ENCODE measurements around the gene SPACDR. TPM values are rescaled to one million over a fixed set of nuclear protein-coding genes. Genes with fewer than 3 reads are reported as not detected.
A peak's percentile ranks its signal among the peaks of the same experiment; 100 is the strongest.

Gene SPACDR
- total RNA-seq, 2 experiments from 2014 or later: 3.5 to 4.2 TPM

- Mint-ChIP-seq H3K4me1 (peaks cover 15% of the 10 kb centered on the region), H3K27ac (peak within 1 kb of the TSS; percentile 61)
- POLR2A ChIA-PET: no interaction called here
Measured at GRCh38 chr7:100483722-100484672, 19.9 kb upstream of the SPACDR start, which contains the start of gene NYAP1. Gene NYAP1, plus strand, starts transcription at chr7:100483927. Its CDS starts 1,385 bp downstream, at chr7:100485312.

GRCh38 chr7:100483090-100483721, 19.1 kb upstream of the SPACDR start:
- Mint-ChIP-seq H3K27me3 (no peaks in the 10 kb centered on the region), H3K27ac (peak overlapping the region; percentile 61), H3K4me3 (peak overlapping the region; percentile 67), H3K36me3 (ENCODE audit: low read depth) (peaks cover 3% of the 10 kb centered on the region), H3K4me1 (peaks cover 15% of the 10 kb centered on the region), H3K9me3 (ENCODE audit: low read depth) (no peaks in the 10 kb centered on the region)
- ChIA-PET CTCF (interaction anchor here (0.6 to 2.1 kb wide), 18 partner anchors 10 to 331 kb away, joined by 3 to 12 read pairs (median 3); partner anchors contain the start of genes AGFG2, FBXO24 and LRCH4), POLR2A (no interaction called here)
- ATAC-seq: peak; percentile 57
- intact Hi-C loops (cut with DNase I, micrococcal nuclease): loop anchor here (1.0 to 2.0 kb wide), 5 partner anchors 14 to 369 kb away; partner anchors contain the start of genes AGFG2 (in 1 of the 2) and SLC12A9 (in 1 of the 2)
- DNase-seq: peak; percentile 90

More at GRCh38 chr7:100483722-100484672, 19.9 kb upstream of the SPACDR start, which contains the start of gene NYAP1:
- intact Hi-C loops (cut with DNase I, micrococcal nuclease): loop anchor here (1.0 to 2.0 kb wide), 5 partner anchors 15 to 368 kb away; partner anchors contain the start of genes AGFG2 (in 1 of the 2) and SLC12A9 (in 1 of the 2)
- CTCF ChIA-PET: interaction anchor here (1.2 kb wide), 1 partner anchor 72 kb away, joined by 4 read pairs; no protein-coding TSS in a partner anchor
- peak; percentile 8 for ATAC-seq
- Mint-ChIP-seq H3K27me3 (no peaks in the 10 kb centered on the region), H3K4me3 (peak within 1 kb of the TSS; percentile 67), H3K36me3 (ENCODE audit: low read depth) (peaks cover under 1% of the 10 kb centered on the region), H3K9me3 (ENCODE audit: low read depth) (no peaks in the 10 kb centered on the region)
- peak; percentile 58 for DNase-seq

DNA sequence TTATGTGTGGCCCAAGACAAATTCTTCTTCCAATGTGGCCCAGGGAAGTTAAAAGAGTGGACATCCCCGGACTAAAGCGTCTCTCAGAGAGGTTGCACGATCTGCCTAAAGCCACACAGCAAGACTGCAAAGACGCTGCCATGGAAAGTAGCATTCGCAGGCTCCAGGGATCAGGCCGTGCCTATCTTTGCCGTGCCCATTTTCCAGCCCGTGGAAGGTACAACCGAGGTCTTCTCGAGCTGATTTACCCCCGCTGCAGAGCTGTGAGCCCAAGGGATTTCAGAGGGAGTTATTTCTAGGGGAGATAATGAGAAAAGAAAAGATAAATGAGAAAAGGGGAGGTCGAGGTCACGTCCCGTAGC, 18.6 kb upstream of the SPACDR start:
- ATAC-seq: no peak
- peaks cover 15% of the 10 kb centered on the region for H3K4me1 Mint-ChIP-seq
- H3K27ac Mint-ChIP-seq: peak overlapping the region; percentile 61
- H3K9me3 Mint-ChIP-seq (ENCODE audit: low read depth): no peaks in the 10 kb centered on the region
- CTCF ChIA-PET: interaction anchor here (0.6 to 2.1 kb wide), 20 partner anchors 10 to 330 kb away, joined by 3 to 12 read pairs (median 3); partner anchors contain the start of genes AGFG2, FBXO24 and LRCH4
- no peaks in the 10 kb centered on the region for H3K27me3 Mint-ChIP-seq
- H3K4me3 Mint-ChIP-seq: peak overlapping the region; percentile 67
- POLR2A ChIA-PET: no interaction called here
- H3K36me3 Mint-ChIP-seq (ENCODE audit: low read depth): peaks cover 5% of the 10 kb centered on the region
- no peak for DNase-seq
- intact Hi-C loops (cut with DNase I, micrococcal nuclease): loop anchor here (1.0 to 2.0 kb wide), 5 partner anchors 13 to 370 kb away; partner anchors contain the start of genes AGFG2 (in 1 of the 2) and SLC12A9 (in 1 of the 2)

GRCh38 chr7:100481466-100481865, 17.4 kb upstream of the SPACDR start:
- no peaks in the 10 kb centered on the region for H3K27me3 Mint-ChIP-seq
- peaks cover 21% of the 10 kb centered on the region for H3K4me1 Mint-ChIP-seq
- DNase-seq: no peak
- ChIA-PET CTCF (interaction anchor here (0.9 to 2.7 kb wide), 6 partner anchors 14 to 103 kb away, joined by 3 to 9 read pairs (median 7); no protein-coding TSS in a partner anchor), POLR2A (no interaction called here)
- ATAC-seq: no peak
- intact Hi-C loops (cut with DNase I, micrococcal nuclease): no loop called here
- no peaks in the 10 kb centered on the region for H3K9me3 Mint-ChIP-seq (ENCODE audit: low read depth)
- no peak overlapping the region for H3K4me3 Mint-ChIP-seq
- no peak overlapping the region for H3K27ac Mint-ChIP-seq
- peaks cover 14% of the 10 kb centered on the region for H3K36me3 Mint-ChIP-seq (ENCODE audit: low read depth)

GRCh38 chr7:100478958-100479660, 15.0 kb upstream of the SPACDR start, which contains the start of gene TSC22D4:
Gene TSC22D4, minus strand, starts transcription at chr7:100479214. Its CDS starts 1,176 bp downstream, at chr7:100478038.
- Mint-ChIP-seq H3K9me3 (ENCODE audit: low read depth) (no peaks in the 10 kb centered on the region), H3K27ac (peak within 1 kb of the TSS; percentile 94), H3K4me3 (peak within 1 kb of the TSS; percentile 92), H3K36me3 (ENCODE audit: low read depth) (peaks cover 32% of the 10 kb centered on the region), H3K27me3 (no peaks in the 10 kb centered on the region), H3K4me1 (peaks cover 41% of the 10 kb centered on the region)
- intact Hi-C loops (cut with DNase I, micrococcal nuclease): loop anchor here (1.0 to 2.0 kb wide), 12 partner anchors 43 to 396 kb away; partner anchors contain the start of genes FBXO24 (in 2 of the 2), LRCH4 (in 2 of the 2), AP4M1 (in 1 of the 2) and GIGYF1 (in 1 of the 2)
- ATAC-seq (peak; percentile 79), DNase-seq (peak; percentile 96)
- ChIA-PET POLR2A (no interaction called here), CTCF (interaction anchor here (0.6 to 2.7 kb wide), 13 partner anchors 9 to 373 kb away, joined by 3 to 15 read pairs (median 4); partner anchors contain the start of genes LRCH4, PPP1R35 and SLC12A9)

- H3K27me3 Mint-ChIP-seq: no peaks in the 10 kb centered on the region
- no peak for DNase-seq
- no peaks in the 10 kb centered on the region for H3K9me3 Mint-ChIP-seq (ENCODE audit: low read depth)
- ChIA-PET CTCF (interaction anchor here (0.6 to 1.9 kb wide), 9 partner anchors 9 to 82 kb away, joined by 3 to 15 read pairs (median 4); no protein-coding TSS in a partner anchor), POLR2A (no interaction called here)
- peaks cover 38% of the 10 kb centered on the region for H3K36me3 Mint-ChIP-seq (ENCODE audit: low read depth)
- intact Hi-C loops (cut with DNase I, micrococcal nuclease): loop anchor here (1.0 to 2.0 kb wide), 5 partner anchors 9 to 377 kb away; partner anchors contain the start of genes AP4M1 (in 1 of the 2), GIGYF1 (in 1 of the 2), MCM7 (in 1 of the 2) and MEPCE (in 1 of the 2)
- H3K4me3 Mint-ChIP-seq: peak overlapping the region; percentile 92
- H3K4me1 Mint-ChIP-seq: peaks cover 50% of the 10 kb centered on the region
- no peak for ATAC-seq
- peak overlapping the region; percentile 94 for H3K27ac Mint-ChIP-seq
Measured at GRCh38 chr7:100477871-100478267, 13.8 kb upstream of the SPACDR start.

GRCh38 chr7:100476903-100477870, 13.1 kb upstream of the SPACDR start:
- ChIA-PET CTCF (interaction anchor here (0.6 to 1.6 kb wide), 8 partner anchors 12 to 82 kb away, joined by 3 to 13 read pairs (median 4); no protein-coding TSS in a partner anchor), POLR2A (interaction anchor here (0.6 kb wide), 1 partner anchor 78 kb away, joined by 7 read pairs; no protein-coding TSS in a partner anchor)
- H3K4me1 Mint-ChIP-seq: peaks cover 46% of the 10 kb centered on the region
- peaks cover 38% of the 10 kb centered on the region for H3K36me3 Mint-ChIP-seq (ENCODE audit: low read depth)
- H3K4me3 Mint-ChIP-seq: peak overlapping the region; percentile 92
- no peaks in the 10 kb centered on the region for H3K27me3 Mint-ChIP-seq
- peak overlapping the region; percentile 8 for H3K27ac Mint-ChIP-seq
- no peaks in the 10 kb centered on the region for H3K9me3 Mint-ChIP-seq (ENCODE audit: low read depth)
- ATAC-seq (peak; percentile 17), DNase-seq (peak; percentile 81)
- intact Hi-C loops (cut with DNase I, micrococcal nuclease): loop anchor here in 1 of 2 experiments (1.0 kb wide), 1 partner anchor 8 kb away; no protein-coding TSS in a partner anchor

- ChIA-PET POLR2A (interaction anchor here (0.6 kb wide), 1 partner anchor 79 kb away, joined by 7 read pairs; no protein-coding TSS in a partner anchor), CTCF (interaction anchor here (0.7 to 1.6 kb wide), 6 partner anchors 26 to 290 kb away, joined by 3 to 13 read pairs (median 4); no protein-coding TSS in a partner anchor)
- Mint-ChIP-seq H3K27me3 (no peaks in the 10 kb centered on the region), H3K36me3 (ENCODE audit: low read depth) (peaks cover 40% of the 10 kb centered on the region), H3K27ac (peak overlapping the region; percentile 85), H3K4me1 (peaks cover 47% of the 10 kb centered on the region), H3K4me3 (peak overlapping the region; percentile 92), H3K9me3 (ENCODE audit: low read depth) (no peaks in the 10 kb centered on the region)
- ATAC-seq: no peak
- DNase-seq: no peak
- intact Hi-C loops (cut with DNase I, micrococcal nuclease): no loop called here
Measured at GRCh38 chr7:100476101-100476780, 12.2 kb upstream of the SPACDR start.

- Mint-ChIP-seq H3K9me3 (ENCODE audit: low read depth) (no peaks in the 10 kb centered on the region), H3K4me1 (peaks cover 50% of the 10 kb centered on the region), H3K27me3 (no peaks in the 10 kb centered on the region), H3K27ac (peak overlapping the region; percentile 85), H3K4me3 (peak overlapping the region; percentile 92), H3K36me3 (ENCODE audit: low read depth) (peaks cover 40% of the 10 kb centered on the region)
- intact Hi-C loops (cut with DNase I, micrococcal nuclease): no loop called here
- DNase-seq: no peak
- ATAC-seq: no peak
- ChIA-PET CTCF (interaction anchor here (0.7 to 1.0 kb wide), 4 partner anchors 85 to 291 kb away, joined by 3 to 4 read pairs (median 3); no protein-coding TSS in a partner anchor), POLR2A (no interaction called here)
Measured at GRCh38 chr7:100475549-100475948, 11.5 kb upstream of the SPACDR start.

Measured in activated CD4-positive, alpha-beta T cell treated with anti-CD3 and anti-CD28 coated beads for 36 hours (primary cell).